Loucy (cell line): ENCODE data around the gene CFAP251.

Source experiments
- EZH2phosphoT487 ChIP-seq: fragments of 200-600 bp; IDR thresholded peaks from 2 replicates; pipeline ENCODE4 v1.6.1; 2018; ENCODE audit warnings: antibody characterized with exemption, mild to moderate bottlenecking, moderate library complexity, borderline replicate concordance
- TF ChIP-seq, protein P1 (sequence below): fragments of 200-600 bp; sonication (generic); conservative IDR thresholded peaks from 2 replicates; pipeline ENCODE4 v1.5.1; 2014; ENCODE audit warnings: mild to moderate bottlenecking, antibody characterized with exemption, low read length

DNA sequence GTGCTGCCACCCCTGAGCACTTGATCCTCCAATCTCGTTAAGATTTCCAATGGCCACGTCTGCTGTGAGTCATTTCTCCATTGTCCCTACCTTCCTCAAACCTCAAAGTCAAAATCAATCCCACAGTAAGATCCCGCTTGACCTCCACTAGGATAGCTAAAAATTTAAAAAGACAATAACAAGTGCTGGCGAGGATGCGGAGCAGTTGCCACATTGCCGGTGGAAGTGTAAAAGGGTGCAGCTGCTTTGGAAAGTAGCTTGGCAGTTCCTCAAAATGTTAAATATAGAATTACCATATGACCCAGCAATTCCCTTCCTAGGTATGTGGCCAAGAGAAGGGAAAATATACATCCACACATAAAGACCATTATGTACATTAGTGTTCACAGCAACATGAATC lies 93.8 kb downstream of the CFAP251 start:
- TF ChIP-seq, protein P1, sequence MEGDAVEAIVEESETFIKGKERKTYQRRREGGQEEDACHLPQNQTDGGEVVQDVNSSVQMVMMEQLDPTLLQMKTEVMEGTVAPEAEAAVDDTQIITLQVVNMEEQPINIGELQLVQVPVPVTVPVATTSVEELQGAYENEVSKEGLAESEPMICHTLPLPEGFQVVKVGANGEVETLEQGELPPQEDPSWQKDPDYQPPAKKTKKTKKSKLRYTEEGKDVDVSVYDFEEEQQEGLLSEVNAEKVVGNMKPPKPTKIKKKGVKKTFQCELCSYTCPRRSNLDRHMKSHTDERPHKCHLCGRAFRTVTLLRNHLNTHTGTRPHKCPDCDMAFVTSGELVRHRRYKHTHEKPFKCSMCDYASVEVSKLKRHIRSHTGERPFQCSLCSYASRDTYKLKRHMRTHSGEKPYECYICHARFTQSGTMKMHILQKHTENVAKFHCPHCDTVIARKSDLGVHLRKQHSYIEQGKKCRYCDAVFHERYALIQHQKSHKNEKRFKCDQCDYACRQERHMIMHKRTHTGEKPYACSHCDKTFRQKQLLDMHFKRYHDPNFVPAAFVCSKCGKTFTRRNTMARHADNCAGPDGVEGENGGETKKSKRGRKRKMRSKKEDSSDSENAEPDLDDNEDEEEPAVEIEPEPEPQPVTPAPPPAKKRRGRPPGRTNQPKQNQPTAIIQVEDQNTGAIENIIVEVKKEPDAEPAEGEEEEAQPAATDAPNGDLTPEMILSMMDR: no peak
- TF ChIP-seq EZH2phosphoT487: no peak
